T follicular helper cell (primary cell): ENCODE data around the gene LPXN.

Experiments
- DNase-seq: peaks from one replicate; pipeline ENCODE4 v3.0.0-alpha.2; 2020; ENCODE audit warnings: low read depth

LPXN gene

GRCh38 chr11:58524232-58525036, 51.2 kb downstream of the LPXN start:
- peak; percentile 45 for DNase-seq

- DNase-seq = no peak
Measured at GRCh38 chr11:58513747-58514367, 61.8 kb downstream of the LPXN start.

GRCh38 chr11:58511636-58512035, 64.0 kb downstream of the LPXN start:
- DNase-seq = no peak

- no peak for DNase-seq
Measured at GRCh38 chr11:58509748-58510147, 65.9 kb downstream of the LPXN start.

- no peak for DNase-seq
Measured at GRCh38 chr11:58508814-58509213, 66.8 kb downstream of the LPXN start.

GRCh38 chr11:58508005-58508404, 67.7 kb downstream of the LPXN start, which contains the start of gene OR5B21:
Gene OR5B21, minus strand, starts transcription at chr11:58508105. Its CDS starts 0 bp downstream, at chr11:58508105.
- DNase-seq = no peak

- DNase-seq = no peak
Measured at GRCh38 chr11:58507355-58507754, 68.3 kb downstream of the LPXN start.

- DNase-seq = no peak
Measured at GRCh38 chr11:58506935-58507334, 68.7 kb downstream of the LPXN start.

GRCh38 chr11:58505849-58506248, 69.8 kb downstream of the LPXN start:
- no peak for DNase-seq

GRCh38 chr11:58504232-58504631, 71.4 kb downstream of the LPXN start:
- DNase-seq = no peak

- no peak for DNase-seq
Measured at GRCh38 chr11:58503361-58503856, 72.2 kb downstream of the LPXN start.

GRCh38 chr11:58502004-58502403, 73.7 kb downstream of the LPXN start:
- no peak for DNase-seq

- no peak for DNase-seq
Measured at GRCh38 chr11:58498464-58498863, 77.2 kb downstream of the LPXN start.

GRCh38 chr11:58497951-58498350, 77.7 kb downstream of the LPXN start:
- no peak for DNase-seq

- DNase-seq = no peak
Measured at GRCh38 chr11:58495906-58496305, 79.8 kb downstream of the LPXN start.

GRCh38 chr11:58494101-58494500, 81.6 kb downstream of the LPXN start:
- no peak for DNase-seq

GRCh38 chr11:58493676-58494075, 82.0 kb downstream of the LPXN start:
- no peak for DNase-seq

- DNase-seq = no peak
Measured at GRCh38 chr11:58490827-58491226, 84.8 kb downstream of the LPXN start.

GRCh38 chr11:58487170-58487569, 88.5 kb downstream of the LPXN start:
- DNase-seq = no peak

GRCh38 chr11:58485961-58486360, 89.7 kb downstream of the LPXN start:
- DNase-seq = no peak
